Measurements from ENCODE around the gene ZNF132. TPM values are rescaled to one million over a fixed set of nuclear protein-coding genes. Genes with fewer than 3 reads are reported as not detected.
"Not testable (repeated sequence)": the region's sequence is repeated elsewhere in the genome, so short reads cannot be mapped to it uniquely, and the experiment has no call there.

The ZNF132 gene
- 1 to 10 TPM; 2.6 to 5.8 TPM for total RNA-seq

- no peak for TF ChIP-seq CTCF (IDR thresholded peaks at IDR 0.05)
- DNase-seq = peak; percentile 97
- peaks cover 5% of the 10 kb centered on the region for H3K4me1 ChIP-seq
- no peaks in the 10 kb centered on the region for H3K27me3 ChIP-seq
- intact Hi-C loops (cut with DNase I) = no loop called here
- H3K4me3 ChIP-seq = peak within 1 kb of the TSS; percentile 72
- peaks cover 3% of the 10 kb centered on the region for H3K36me3 ChIP-seq
- peak within 1 kb of the TSS; percentile 52 to 64 for H3K9ac ChIP-seq (ENCODE audit: low read depth in 2 of 2, low read length in 2 of 2)
- H3K9me3 ChIP-seq = peaks cover under 1% of the 10 kb centered on the region
- peak within 1 kb of the TSS; percentile 65 for H3K27ac ChIP-seq
Measured at GRCh38 chr19:58439576-58440554, at the start of gene ZNF132. Gene ZNF132, minus strand, starts transcription at chr19:58440153. Its CDS starts 332 bp downstream, at chr19:58439821.

GRCh38 chr19:58484349-58484748 is 44.4 kb upstream of the ZNF132 start:
- H3K4me3 ChIP-seq; DNase-seq; intact Hi-C loops (cut with DNase I); H3K36me3 ChIP-seq; H3K27me3 ChIP-seq; H3K9me3 ChIP-seq; H3K27ac ChIP-seq; H3K4me1 ChIP-seq; H3K9ac ChIP-seq (ENCODE audit: low read depth in 2 of 2, low read length in 2 of 2): not testable (repeated sequence)

GRCh38 chr19:58483776-58484175 is 43.8 kb upstream of the ZNF132 start:
- no peak for TF ChIP-seq CTCF (IDR thresholded peaks at IDR 0.05)
- DNase-seq = no peak
- intact Hi-C loops (cut with DNase I) = no loop called here
- Histone ChIP-seq H3K4me3 (no peak overlapping the region), H3K4me1 (no peaks in the 10 kb centered on the region), H3K9me3 (no peaks in the 10 kb centered on the region), H3K9ac (ENCODE audit: low read depth in 2 of 2, low read length in 2 of 2) (no peak overlapping the region), H3K27ac (no peak overlapping the region), H3K27me3 (no peaks in the 10 kb centered on the region), H3K36me3 (no peaks in the 10 kb centered on the region)

- H3K27ac ChIP-seq = no peak overlapping the region
- intact Hi-C loops (cut with DNase I) = no loop called here
- no peak overlapping the region for H3K9ac ChIP-seq (ENCODE audit: low read depth in 2 of 2, low read length in 2 of 2)
- no peak for DNase-seq
- TF ChIP-seq CTCF (IDR thresholded peaks at IDR 0.05) = no peak
- no peaks in the 10 kb centered on the region for H3K36me3 ChIP-seq
- no peaks in the 10 kb centered on the region for H3K27me3 ChIP-seq
- no peaks in the 10 kb centered on the region for H3K4me1 ChIP-seq
- H3K4me3 ChIP-seq = no peak overlapping the region
- H3K9me3 ChIP-seq = no peaks in the 10 kb centered on the region
Measured at GRCh38 chr19:58482372-58482771, 42.4 kb upstream of the ZNF132 start.

- H3K4me1 ChIP-seq = no peaks in the 10 kb centered on the region
- no peaks in the 10 kb centered on the region for H3K36me3 ChIP-seq
- no peak overlapping the region for H3K9ac ChIP-seq (ENCODE audit: low read depth in 2 of 2, low read length in 2 of 2)
- no peak overlapping the region for H3K27ac ChIP-seq
- no peaks in the 10 kb centered on the region for H3K27me3 ChIP-seq
- H3K4me3 ChIP-seq = no peak overlapping the region
- no peak for TF ChIP-seq CTCF (IDR thresholded peaks at IDR 0.05)
- no peak for DNase-seq
- intact Hi-C loops (cut with DNase I) = no loop called here
- no peaks in the 10 kb centered on the region for H3K9me3 ChIP-seq
Measured at GRCh38 chr19:58480831-58481230, 40.9 kb upstream of the ZNF132 start.

- H3K9ac ChIP-seq (ENCODE audit: low read depth in 2 of 2, low read length in 2 of 2) = no peak overlapping the region
- H3K9me3 ChIP-seq = no peaks in the 10 kb centered on the region
- H3K27me3 ChIP-seq = no peaks in the 10 kb centered on the region
- H3K36me3 ChIP-seq = no peaks in the 10 kb centered on the region
- no peak overlapping the region for H3K27ac ChIP-seq
- TF ChIP-seq CTCF (IDR thresholded peaks at IDR 0.05) = no peak
- intact Hi-C loops (cut with DNase I) = no loop called here
- no peak for DNase-seq
- no peaks in the 10 kb centered on the region for H3K4me1 ChIP-seq
- no peak overlapping the region for H3K4me3 ChIP-seq
Measured at GRCh38 chr19:58480481-58480830, 40.5 kb upstream of the ZNF132 start.
